Activated CD4-positive, alpha-beta T cell treated with anti-CD3 and anti-CD28 coated beads for 36 hours (primary cell): Measurements from ENCODE around the gene RAB36. TPM values are rescaled to one million over a fixed set of nuclear protein-coding genes. Genes with fewer than 3 reads are reported as not detected.
A peak's percentile ranks its signal among the peaks of the same experiment; 100 is the strongest.

Experiments used
- ATAC-seq: fragments of 200-7000 bp; cut with Tn5 transposase; one replicate; pipeline ENCODE4 v1.10.0; 2021; ENCODE audit warnings: mild to moderate bottlenecking, moderate library complexity
- CTCF ChIA-PET: fragments of 350-600 bp; sonication (Branson Sonifier 250); formaldehyde crosslinking; loops from one replicate; lab custom pipeline; 2021; ENCODE audit warnings: antibody characterized with exemption; lab: Charles Lee
- POLR2A ChIA-PET: fragments of 350-600 bp; sonication (Branson Sonifier 250); formaldehyde crosslinking; loops from one replicate; lab custom pipeline; 2021; ENCODE audit warnings: antibody characterized with exemption, inconsistent platforms; lab: Charles Lee
- DNase-seq: peaks from one replicate; pipeline ENCODE4 v3.0.0-alpha.2; 2020
- H3K27ac Mint-ChIP-seq: one replicate; pipeline ENCODE4 v1.8.0; 2021; ENCODE audit warnings: mixed read lengths
- H3K27me3 Mint-ChIP-seq: one replicate; pipeline ENCODE4 v1.8.0; 2021; ENCODE audit warnings: mixed read lengths
- H3K36me3 Mint-ChIP-seq: one replicate; pipeline ENCODE4 v1.8.0; 2021; ENCODE audit warnings: low read depth, mixed read lengths
- H3K4me1 Mint-ChIP-seq: one replicate; pipeline ENCODE4 v1.8.0; 2021; ENCODE audit warnings: mixed read lengths
- H3K4me3 Mint-ChIP-seq: one replicate; pipeline ENCODE4 v1.8.0; 2021; ENCODE audit warnings: mild to moderate bottlenecking, moderate library complexity, mixed read lengths
- H3K9me3 Mint-ChIP-seq: one replicate; pipeline ENCODE4 v1.8.0; 2021; ENCODE audit warnings: low read depth, mixed read lengths
- intact Hi-C, 2 experiments: fragments of 100-400 bp; cut with DNase I in 1 of 2; cut with micrococcal nuclease in 1 of 2; formaldehyde crosslinking; loops; one replicate each; pipeline versions ENCODE4 v1.14.2 to v1.15.1; 2022 to 2024; cut with DNase I, micrococcal nuclease
- total RNA-seq, 2 experiments: library from RNA; stranded (reverse); gene quantifications; one replicate each; pipeline ENCODE4 v1.2.3, GENCODE V29; 2021

The RAB36 gene
- total RNA-seq, 2 experiments from 2014 or later = 0.35 to 0.50 TPM

- intact Hi-C loops = no loop called here
- Mint-ChIP-seq H3K4me3 (no peak overlapping the region), H3K36me3 (no peaks in the 10 kb centered on the region), H3K27me3 (no peaks in the 10 kb centered on the region), H3K4me1 (peaks cover 16% of the 10 kb centered on the region), H3K9me3 (no peaks in the 10 kb centered on the region), H3K27ac (no peak overlapping the region)
- ATAC-seq = no peak
- ChIA-PET CTCF (interaction anchor here (0.7 to 1.4 kb wide), 2 partner anchors 17 to 120 kb away, joined by 3 to 5 read pairs; no protein-coding TSS in a partner anchor), POLR2A (no interaction called here)
- no peak for DNase-seq
These were observed 28.0 kb upstream of the RAB36 start for GRCh38 chr22:23117275-23117674.

- no peak overlapping the region for H3K27ac Mint-ChIP-seq
These were observed 27.2 kb upstream of the RAB36 start for GRCh38 chr22:23117891-23118646.

GRCh38 chr22:23118647-23119493, 26.4 kb upstream of the RAB36 start:
- intact Hi-C loops = loop anchor here in 1 of 2 experiments (2.0 kb wide), 1 partner anchor 24 kb away; no protein-coding TSS in a partner anchor
- Mint-ChIP-seq H3K9me3 (no peaks in the 10 kb centered on the region), H3K27me3 (no peaks in the 10 kb centered on the region), H3K4me3 (peak overlapping the region; percentile 33), H3K4me1 (peaks cover 16% of the 10 kb centered on the region), H3K27ac (peak overlapping the region; percentile 90), H3K36me3 (no peaks in the 10 kb centered on the region)
- DNase-seq (peak; percentile 20), ATAC-seq (no peak)
- CTCF ChIA-PET = interaction anchor here (0.8 to 2.7 kb wide), 5 partner anchors 15 to 164 kb away, joined by 3 to 14 read pairs (median 4); no protein-coding TSS in a partner anchor
- POLR2A ChIA-PET = no interaction called here

More at GRCh38 chr22:23117891-23118646, 27.2 kb upstream of the RAB36 start:
- CTCF ChIA-PET = interaction anchor here (1.2 kb wide), 1 partner anchor 164 kb away, joined by 4 read pairs; no protein-coding TSS in a partner anchor
- Mint-ChIP-seq H3K36me3 (no peaks in the 10 kb centered on the region), H3K4me3 (no peak overlapping the region), H3K4me1 (peaks cover 16% of the 10 kb centered on the region), H3K9me3 (no peaks in the 10 kb centered on the region), H3K27me3 (no peaks in the 10 kb centered on the region)
- intact Hi-C loops = loop anchor here in 1 of 2 experiments (2.0 kb wide), 1 partner anchor 25 kb away; no protein-coding TSS in a partner anchor
- DNase-seq (no peak), ATAC-seq (no peak)
- POLR2A ChIA-PET = no interaction called here

- peak; percentile 78 for DNase-seq
- CTCF ChIA-PET = interaction anchor here (0.7 to 2.7 kb wide), 5 partner anchors 14 to 611 kb away, joined by 3 to 14 read pairs (median 3); no protein-coding TSS in a partner anchor
- H3K9me3 Mint-ChIP-seq = no peaks in the 10 kb centered on the region
- H3K4me3 Mint-ChIP-seq = peak overlapping the region; percentile 33
- H3K27me3 Mint-ChIP-seq = no peaks in the 10 kb centered on the region
- H3K27ac Mint-ChIP-seq = peak overlapping the region; percentile 90
- H3K36me3 Mint-ChIP-seq = no peaks in the 10 kb centered on the region
- intact Hi-C loops = loop anchor here in 1 of 2 experiments (2.0 kb wide), 1 partner anchor 23 kb away; no protein-coding TSS in a partner anchor
- peaks cover 16% of the 10 kb centered on the region for H3K4me1 Mint-ChIP-seq
- POLR2A ChIA-PET = no interaction called here
- peak; percentile 95 for ATAC-seq
These were observed 25.5 kb upstream of the RAB36 start for GRCh38 chr22:23119494-23120414.

- Mint-ChIP-seq H3K27me3 (no peaks in the 10 kb centered on the region), H3K4me1 (peaks cover 16% of the 10 kb centered on the region), H3K36me3 (no peaks in the 10 kb centered on the region), H3K9me3 (no peaks in the 10 kb centered on the region), H3K4me3 (no peak overlapping the region), H3K27ac (peak overlapping the region; percentile 51)
- DNase-seq (no peak), ATAC-seq (no peak)
- intact Hi-C loops = no loop called here
- ChIA-PET POLR2A (no interaction called here), CTCF (interaction anchor here (1.2 to 2.7 kb wide), 3 partner anchors 13 to 164 kb away, joined by 3 to 14 read pairs (median 5); no protein-coding TSS in a partner anchor)
These were observed 24.8 kb upstream of the RAB36 start for GRCh38 chr22:23120415-23120899.

- ChIA-PET CTCF (interaction anchor here (1.2 to 2.7 kb wide), 2 partner anchors 162 to 164 kb away, joined by 3 to 14 read pairs; no protein-coding TSS in a partner anchor), POLR2A (no interaction called here)
- Mint-ChIP-seq H3K4me3 (no peak overlapping the region), H3K4me1 (peaks cover 16% of the 10 kb centered on the region), H3K36me3 (no peaks in the 10 kb centered on the region), H3K9me3 (no peaks in the 10 kb centered on the region), H3K27ac (no peak overlapping the region), H3K27me3 (no peaks in the 10 kb centered on the region)
- no peak for DNase-seq
- intact Hi-C loops = no loop called here
- ATAC-seq = no peak
These were observed 24.3 kb upstream of the RAB36 start for GRCh38 chr22:23121000-23121421.

GRCh38 chr22:23121424-23121823, 23.9 kb upstream of the RAB36 start:
- ATAC-seq = no peak
- POLR2A ChIA-PET = no interaction called here

GRCh38 chr22:23122216-23122957, 22.9 kb upstream of the RAB36 start:
- Mint-ChIP-seq H3K4me3 (no peak overlapping the region), H3K27me3 (no peaks in the 10 kb centered on the region), H3K9me3 (no peaks in the 10 kb centered on the region), H3K4me1 (peaks cover 16% of the 10 kb centered on the region), H3K27ac (no peak overlapping the region), H3K36me3 (no peaks in the 10 kb centered on the region)
- intact Hi-C loops = no loop called here
- DNase-seq = no peak
- ChIA-PET POLR2A (no interaction called here), CTCF (interaction anchor here (0.8 to 3.1 kb wide), 2 partner anchors 162 to 352 kb away, joined by 3 to 18 read pairs; no protein-coding TSS in a partner anchor)
- no peak for ATAC-seq

More at GRCh38 chr22:23121424-23121823, 23.9 kb upstream of the RAB36 start:
- CTCF ChIA-PET = interaction anchor here (1.2 to 2.7 kb wide), 2 partner anchors 162 to 165 kb away, joined by 3 to 14 read pairs; no protein-coding TSS in a partner anchor
- intact Hi-C loops = no loop called here
- no peak overlapping the region for H3K4me3 Mint-ChIP-seq
- no peaks in the 10 kb centered on the region for H3K27me3 Mint-ChIP-seq
- no peak for DNase-seq
- no peaks in the 10 kb centered on the region for H3K9me3 Mint-ChIP-seq
- no peaks in the 10 kb centered on the region for H3K36me3 Mint-ChIP-seq
- H3K4me1 Mint-ChIP-seq = peaks cover 16% of the 10 kb centered on the region
- H3K27ac Mint-ChIP-seq = no peak overlapping the region

GRCh38 chr22:23122992-23123803, 22.1 kb upstream of the RAB36 start:
- no peaks in the 10 kb centered on the region for H3K27me3 Mint-ChIP-seq
- POLR2A ChIA-PET = no interaction called here
- no peak overlapping the region for H3K27ac Mint-ChIP-seq

More at GRCh38 chr22:23122992-23123803, 22.1 kb upstream of the RAB36 start:
- no peaks in the 10 kb centered on the region for H3K9me3 Mint-ChIP-seq
- H3K4me3 Mint-ChIP-seq = no peak overlapping the region
- no peak for DNase-seq
- peaks cover 16% of the 10 kb centered on the region for H3K4me1 Mint-ChIP-seq
- ATAC-seq = no peak
- CTCF ChIA-PET = interaction anchor here (0.9 to 3.1 kb wide), 2 partner anchors 10 to 163 kb away, joined by 3 to 18 read pairs; no protein-coding TSS in a partner anchor
- intact Hi-C loops = no loop called here
- no peaks in the 10 kb centered on the region for H3K36me3 Mint-ChIP-seq
